Keratinocyte (primary cell): Measurements from ENCODE around the gene CASTOR1. TPM values are rescaled to one million over a fixed set of nuclear protein-coding genes. Genes with fewer than 3 reads are reported as not detected.
A peak's percentile ranks its signal among the peaks of the same experiment; 100 is the strongest.

Source experiments
- DNase-seq: peaks from one replicate; pipeline ENCODE4 v3.0.0-alpha.2; 2011; ENCODE audit warnings: low read depth, missing footprints, low spot score
- FAIRE-seq: peaks from 2 replicates; lab custom pipeline; 2011; peaks lifted over from hg19 to GRCh38; lab: Jason Lieb, UNC
- H2AFZ ChIP-seq: 2 replicates; pipeline ENCODE4 v1.6.0; 2012; ENCODE audit warnings: low read length, control low read depth, inconsistent platforms; ENCODE audit not compliant: control insufficient read depth
- H3K27ac ChIP-seq: 2 replicates; pipeline ENCODE4 v1.5.1; 2011; ENCODE audit warnings: low read length; ENCODE audit not compliant: control insufficient read depth, insufficient read depth
- H3K27me3 ChIP-seq: 3 replicates; pipeline ENCODE4 v1.6.0; 2011; ENCODE audit warnings: low read length; ENCODE audit not compliant: control insufficient read depth, insufficient read depth; ENCODE audit errors: extremely low read depth
- H3K36me3 ChIP-seq, 2 experiments: 2 replicates in 1 of 2; 3 replicates in 1 of 2; pipeline ENCODE4 v1.5.1; 2011; ENCODE audit warnings: low read length in 2 of 2, mild to moderate bottlenecking in 1 of 2; ENCODE audit not compliant: control insufficient read depth in 2 of 2, insufficient read depth in 2 of 2; ENCODE audit errors: extremely low read depth in 1 of 2
- H3K4me1 ChIP-seq: 3 replicates; pipeline ENCODE4 v1.5.1; 2011; ENCODE audit warnings: low read length; ENCODE audit not compliant: control insufficient read depth, insufficient read depth; ENCODE audit errors: extremely low read depth
- H3K4me2 ChIP-seq: 3 replicates; pipeline ENCODE4 v1.6.0; 2011; ENCODE audit warnings: low read depth, low read length; ENCODE audit not compliant: control insufficient read depth, insufficient read depth; ENCODE audit errors: extremely low read depth
- H3K4me3 ChIP-seq, 3 experiments: fragments of 200-600 bp in 1 of 3; sonication (generic) in 1 of 3; 2 replicates in 2 of 3; 3 replicates in 1 of 3; pipeline ENCODE4 v1.5.1; 2011 to 2016; ENCODE audit warnings: low read length in 3 of 3, mild to moderate bottlenecking in 3 of 3, control low read depth in 2 of 3, inconsistent platforms in 1 of 3, low read depth in 1 of 3, mixed read lengths in 1 of 3, mixed run types in 1 of 3, moderate library complexity in 1 of 3; ENCODE audit not compliant: control insufficient read depth in 2 of 3, insufficient read depth in 2 of 3; ENCODE audit errors: extremely low read depth in 1 of 3
- H3K79me2 ChIP-seq: 2 replicates; pipeline ENCODE4 v1.6.0; 2012; ENCODE audit warnings: low read length; ENCODE audit not compliant: control insufficient read depth, insufficient read depth
- H3K9ac ChIP-seq: 3 replicates; pipeline ENCODE4 v1.6.0; 2011; ENCODE audit warnings: low read length; ENCODE audit not compliant: control insufficient read depth, insufficient read depth; ENCODE audit errors: extremely low read depth
- H3K9me1 ChIP-seq: 3 replicates; pipeline ENCODE4 v1.6.0; 2011; ENCODE audit warnings: low read length; ENCODE audit not compliant: control insufficient read depth, insufficient read depth; ENCODE audit errors: extremely low read depth
- H3K9me3 ChIP-seq: 2 replicates; pipeline ENCODE4 v1.5.1; 2012; ENCODE audit warnings: low read depth, low read length; ENCODE audit not compliant: control insufficient read depth
- H4K20me1 ChIP-seq: 3 replicates; pipeline ENCODE4 v1.6.0; 2011; ENCODE audit warnings: low read length; ENCODE audit not compliant: control insufficient read depth, insufficient read depth; ENCODE audit errors: extremely low read depth
- EZH2 ChIP-seq: IDR thresholded peaks from one replicate; pipeline ENCODE4 v1.6.1; 2012; ENCODE audit warnings: inconsistent platforms, mild to moderate bottlenecking, low read length, moderate library complexity
- dilution Hi-C: fragments of 300-500 bp; cut with MboI; formaldehyde crosslinking; loops from one replicate; pipeline ENCODE4 v1.7.0; 2020; ENCODE audit warnings: low sequenced_read_pairs; ENCODE audit not compliant: extremely low pct_ligation_motif_present
- polyA plus RNA-seq, 5 experiments: library from polyadenylated mRNA; depleted of rRNA in 3 of 5; stranded (reverse) in 3 of 5; stranded (forward) in 1 of 5; unstranded in 1 of 5; fragments of >200 nt; gene quantifications; 1 replicate in 1 of 5; 2 replicates in 3 of 5; 3 replicates in 1 of 5; pipeline versions ENCODE4 v1.2.1 to v1.2.3, GENCODE V29; 2011 to 2012; ENCODE audit warnings: missing spikeins in 2 of 5, low read depth in 1 of 5, low replicate concordance in 1 of 5
- TF ChIP-seq, protein P1 (sequence below), 3 experiments: IDR thresholded peaks in 1 of 3; conservative IDR thresholded peaks in 1 of 3; optimal IDR thresholded peaks in 1 of 3; 2 replicates in 2 of 3; 3 replicates in 1 of 3; pipeline versions ENCODE3 to v1.5.1; 2011; ENCODE audit warnings: low read length in 3 of 3, mild to moderate bottlenecking in 3 of 3, moderate library complexity in 2 of 3, control low read depth in 1 of 3, inconsistent platforms in 1 of 3; ENCODE audit not compliant: insufficient read depth in 2 of 3; ENCODE audit errors: extremely low read depth in 1 of 3

Gene CASTOR1
- polyA plus RNA-seq, 1 donor (not counting 4 experiments of a cell fraction or from before 2014, with no cell fraction given) = 9.1 TPM

DNA sequence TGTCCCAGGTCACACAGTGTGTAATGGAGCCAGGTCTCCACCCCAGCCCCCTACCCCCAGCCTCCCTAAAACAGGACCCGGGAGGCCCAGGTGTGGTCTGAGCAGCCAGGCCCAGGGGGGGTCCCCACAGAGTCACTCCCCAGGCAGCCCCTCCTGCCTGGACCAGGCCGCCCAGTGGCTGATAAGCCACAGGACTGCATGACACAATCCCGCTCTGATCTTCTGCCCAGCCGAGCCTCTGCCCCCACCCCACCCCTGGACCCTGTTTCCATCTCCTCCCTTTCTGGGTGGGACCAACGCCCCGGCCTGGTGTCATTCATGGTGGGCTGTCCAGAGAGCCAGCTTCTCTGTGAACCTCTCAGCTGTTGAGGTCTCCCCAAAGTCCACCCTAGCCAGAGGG, 35.0 kb downstream of the CASTOR1 start:
- Histone ChIP-seq H3K79me2 (no peaks in the 10 kb centered on the region), H3K9me3 (no peaks in the 10 kb centered on the region)
- FAIRE-seq = no peak

DNA sequence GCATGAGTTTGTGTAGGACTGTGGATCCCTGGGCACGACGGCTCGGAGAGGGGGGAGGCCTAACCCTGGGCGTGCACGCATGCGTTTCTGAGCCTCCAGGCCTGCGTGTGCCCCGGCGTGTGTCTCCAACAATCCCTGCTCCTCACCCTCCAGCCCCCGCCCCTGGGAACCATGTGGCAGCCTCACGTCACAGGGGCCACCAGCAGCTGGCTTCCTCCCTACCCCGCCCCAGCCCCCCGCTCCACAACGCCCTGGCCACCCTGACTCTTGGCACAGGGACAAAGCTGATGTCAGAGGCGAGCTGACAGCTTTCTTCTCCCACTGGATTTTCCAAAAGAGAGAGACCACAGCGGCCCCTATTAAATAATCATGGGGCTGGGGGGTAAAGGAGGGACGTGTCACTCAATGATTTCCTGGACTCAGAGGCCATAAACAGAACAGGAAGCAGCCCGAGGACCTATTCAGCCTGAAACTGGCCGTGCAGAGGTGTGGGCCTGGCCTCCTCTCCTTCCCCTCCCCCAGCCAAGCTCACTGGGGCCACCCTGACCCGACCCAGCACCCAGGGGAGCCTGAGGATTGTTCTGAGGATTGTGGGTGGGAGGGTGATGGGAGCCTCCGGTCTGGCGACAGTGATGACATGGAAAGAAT, 36.0 kb downstream of the CASTOR1 start:
- FAIRE-seq (no peak), DNase-seq (no peak)
- Histone ChIP-seq H3K79me2 (no peaks in the 10 kb centered on the region), H3K36me3 (no peaks in the 10 kb centered on the region), H3K9me3 (no peaks in the 10 kb centered on the region), H3K27ac (peak overlapping the region; percentile 26), H3K4me2 (no peak overlapping the region), H3K9ac (peak overlapping the region; percentile 1), H3K9me1 (no peaks in the 10 kb centered on the region), H4K20me1 (no peaks in the 10 kb centered on the region), H3K27me3 (no peaks in the 10 kb centered on the region), H3K4me1 (peaks cover 47% of the 10 kb centered on the region), H2AFZ (peak overlapping the region; percentile 4), H3K4me3 (no peak overlapping the region)
- TF ChIP-seq, protein P1, sequence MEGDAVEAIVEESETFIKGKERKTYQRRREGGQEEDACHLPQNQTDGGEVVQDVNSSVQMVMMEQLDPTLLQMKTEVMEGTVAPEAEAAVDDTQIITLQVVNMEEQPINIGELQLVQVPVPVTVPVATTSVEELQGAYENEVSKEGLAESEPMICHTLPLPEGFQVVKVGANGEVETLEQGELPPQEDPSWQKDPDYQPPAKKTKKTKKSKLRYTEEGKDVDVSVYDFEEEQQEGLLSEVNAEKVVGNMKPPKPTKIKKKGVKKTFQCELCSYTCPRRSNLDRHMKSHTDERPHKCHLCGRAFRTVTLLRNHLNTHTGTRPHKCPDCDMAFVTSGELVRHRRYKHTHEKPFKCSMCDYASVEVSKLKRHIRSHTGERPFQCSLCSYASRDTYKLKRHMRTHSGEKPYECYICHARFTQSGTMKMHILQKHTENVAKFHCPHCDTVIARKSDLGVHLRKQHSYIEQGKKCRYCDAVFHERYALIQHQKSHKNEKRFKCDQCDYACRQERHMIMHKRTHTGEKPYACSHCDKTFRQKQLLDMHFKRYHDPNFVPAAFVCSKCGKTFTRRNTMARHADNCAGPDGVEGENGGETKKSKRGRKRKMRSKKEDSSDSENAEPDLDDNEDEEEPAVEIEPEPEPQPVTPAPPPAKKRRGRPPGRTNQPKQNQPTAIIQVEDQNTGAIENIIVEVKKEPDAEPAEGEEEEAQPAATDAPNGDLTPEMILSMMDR (optimal IDR thresholded peaks at IDR 0.05 in 1 of 3, IDR thresholded peaks at IDR 0.05 in 1 of 3, conservative IDR thresholded peaks at IDR 0.05 in 1 of 3; ENCODE audit: extremely low read depth in 1 of 3, insufficient read depth in 2 of 3, low read length in 3 of 3) = no peak
- no peak for TF ChIP-seq EZH2
- dilution Hi-C loops = no loop called here

More for the DNA sequence above, 35.0 kb downstream of the CASTOR1 start:
- dilution Hi-C loops = no loop called here
- Histone ChIP-seq H3K4me2 (no peak overlapping the region), H3K9ac (no peak overlapping the region), H2AFZ (no peak overlapping the region), H4K20me1 (no peaks in the 10 kb centered on the region), H3K27ac (no peak overlapping the region), H3K4me1 (peaks cover 47% of the 10 kb centered on the region), H3K36me3 (no peaks in the 10 kb centered on the region), H3K27me3 (no peaks in the 10 kb centered on the region), H3K9me1 (no peaks in the 10 kb centered on the region), H3K4me3 (no peak overlapping the region)
- no peak for DNase-seq
- TF ChIP-seq, protein P1 (optimal IDR thresholded peaks at IDR 0.05 in 1 of 3, IDR thresholded peaks at IDR 0.05 in 1 of 3, conservative IDR thresholded peaks at IDR 0.05 in 1 of 3; ENCODE audit: extremely low read depth in 1 of 3, insufficient read depth in 2 of 3, low read length in 3 of 3) = no peak
- TF ChIP-seq EZH2 = no peak
